HCT116 (cell line): Measurements from ENCODE around the gene CRP.
"Not testable (repeated sequence)": the region's sequence is repeated elsewhere in the genome, so short reads cannot be mapped to it uniquely, and the experiment has no call there.

Source experiments
- CEBPB ChIP-seq: IDR thresholded peaks from 2 replicates; pipeline ENCODE4 v1.6.1; 2012; ENCODE audit warnings: low read depth
- EZH2 ChIP-seq: fragments of 200-600 bp; sonication (generic); IDR thresholded peaks from 2 replicates; pipeline ENCODE4 v1.6.1; 2017; ENCODE audit warnings: antibody characterized with exemption, mixed run types
- POLR2A ChIP-seq: IDR thresholded peaks from 2 replicates; pipeline ENCODE4 v1.7.0; 2011; ENCODE audit warnings: borderline replicate concordance; ENCODE audit not compliant: insufficient read depth, insufficient read length; ENCODE audit errors: extremely low read depth
- POLR2AphosphoS5 ChIP-seq: IDR thresholded peaks from 2 replicates; pipeline ENCODE4 v1.6.1; 2011; ENCODE audit warnings: mild to moderate bottlenecking, low read depth, low read length, moderate library complexity
- RAD21 ChIP-seq: IDR thresholded peaks from 2 replicates; pipeline ENCODE4 v1.6.1; 2012; ENCODE audit warnings: low read depth, mild to moderate bottlenecking
- SRF ChIP-seq: IDR thresholded peaks from 2 replicates; pipeline ENCODE4 v1.6.1; 2012; ENCODE audit warnings: low read depth
- TCF7L2 ChIP-seq: IDR thresholded peaks from 2 replicates; pipeline ENCODE4 v1.7.0; 2011; ENCODE audit warnings: borderline replicate concordance, inconsistent platforms; ENCODE audit not compliant: insufficient read depth, insufficient read length; ENCODE audit errors: extremely low read depth
- ZBTB33 ChIP-seq: IDR thresholded peaks from 2 replicates; pipeline ENCODE4 v1.6.1; 2011; ENCODE audit warnings: mild to moderate bottlenecking, low read length, moderate library complexity; ENCODE audit not compliant: insufficient replicate concordance; ENCODE audit errors: extremely low read depth
- ZNF274 ChIP-seq: fragments of 200-500 bp; sonication (Bioruptor generic); IDR thresholded peaks from 2 replicates; pipeline ENCODE4 v1.6.1; 2014; ENCODE audit warnings: mild to moderate bottlenecking, low read depth, low read length, inconsistent platforms
- TF ChIP-seq, protein P1 (sequence below), 3 experiments: fragments of 200-600 bp in 1 of 3; sonication (generic) in 1 of 3; IDR thresholded peaks in 2 of 3; conservative IDR thresholded peaks in 1 of 3; 2 replicates each; pipeline ENCODE4 v1.5.1; 2012 to 2017; ENCODE audit warnings: low read depth in 2 of 3, low read length in 2 of 3, antibody characterized with exemption in 1 of 3, borderline replicate concordance in 1 of 3, control low read depth in 1 of 3, mild to moderate bottlenecking in 1 of 3, mixed read lengths in 1 of 3, mixed run types in 1 of 3, moderate library complexity in 1 of 3; ENCODE audit not compliant: insufficient read depth in 1 of 3
- TF ChIP-seq, protein P2 (sequence below): IDR thresholded peaks from 2 replicates; pipeline ENCODE4 v1.6.1; 2012; ENCODE audit warnings: low read depth

DNA sequence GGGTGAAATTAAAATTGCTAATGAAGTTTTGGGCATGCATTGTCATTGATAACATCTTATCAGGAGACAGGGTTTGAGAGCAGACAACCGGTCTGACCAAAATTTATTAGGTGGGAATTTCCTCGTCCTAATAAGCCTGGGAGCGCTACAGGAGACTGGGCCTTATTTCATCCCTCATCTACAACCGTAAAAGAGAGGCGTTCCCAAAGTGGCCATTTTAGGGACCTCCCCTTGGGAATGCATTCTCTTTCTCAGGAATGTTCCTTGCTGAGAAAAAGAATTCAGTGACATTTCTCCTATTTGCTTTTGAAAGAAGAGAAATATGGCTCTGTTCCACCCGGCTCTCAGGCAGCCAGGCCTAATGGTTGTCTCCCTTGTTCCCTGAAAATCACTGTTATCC lies 8.8 kb upstream of the CRP start:
- TF ChIP-seq CEBPB, RAD21, EZH2, POLR2A, ZBTB33, POLR2AphosphoS5, TCF7L2, ZNF274, SRF: not testable (repeated sequence)
- TF ChIP-seq, protein P1, sequence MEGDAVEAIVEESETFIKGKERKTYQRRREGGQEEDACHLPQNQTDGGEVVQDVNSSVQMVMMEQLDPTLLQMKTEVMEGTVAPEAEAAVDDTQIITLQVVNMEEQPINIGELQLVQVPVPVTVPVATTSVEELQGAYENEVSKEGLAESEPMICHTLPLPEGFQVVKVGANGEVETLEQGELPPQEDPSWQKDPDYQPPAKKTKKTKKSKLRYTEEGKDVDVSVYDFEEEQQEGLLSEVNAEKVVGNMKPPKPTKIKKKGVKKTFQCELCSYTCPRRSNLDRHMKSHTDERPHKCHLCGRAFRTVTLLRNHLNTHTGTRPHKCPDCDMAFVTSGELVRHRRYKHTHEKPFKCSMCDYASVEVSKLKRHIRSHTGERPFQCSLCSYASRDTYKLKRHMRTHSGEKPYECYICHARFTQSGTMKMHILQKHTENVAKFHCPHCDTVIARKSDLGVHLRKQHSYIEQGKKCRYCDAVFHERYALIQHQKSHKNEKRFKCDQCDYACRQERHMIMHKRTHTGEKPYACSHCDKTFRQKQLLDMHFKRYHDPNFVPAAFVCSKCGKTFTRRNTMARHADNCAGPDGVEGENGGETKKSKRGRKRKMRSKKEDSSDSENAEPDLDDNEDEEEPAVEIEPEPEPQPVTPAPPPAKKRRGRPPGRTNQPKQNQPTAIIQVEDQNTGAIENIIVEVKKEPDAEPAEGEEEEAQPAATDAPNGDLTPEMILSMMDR (IDR thresholded peaks at IDR 0.05 in 2 of 3, conservative IDR thresholded peaks at IDR 0.05 in 1 of 3; ENCODE audit: borderline replicate concordance in 1 of 3, insufficient read depth in 1 of 3, low read depth in 2 of 3, low read length in 2 of 3) = not testable (repeated sequence)
- TF ChIP-seq, protein P2, sequence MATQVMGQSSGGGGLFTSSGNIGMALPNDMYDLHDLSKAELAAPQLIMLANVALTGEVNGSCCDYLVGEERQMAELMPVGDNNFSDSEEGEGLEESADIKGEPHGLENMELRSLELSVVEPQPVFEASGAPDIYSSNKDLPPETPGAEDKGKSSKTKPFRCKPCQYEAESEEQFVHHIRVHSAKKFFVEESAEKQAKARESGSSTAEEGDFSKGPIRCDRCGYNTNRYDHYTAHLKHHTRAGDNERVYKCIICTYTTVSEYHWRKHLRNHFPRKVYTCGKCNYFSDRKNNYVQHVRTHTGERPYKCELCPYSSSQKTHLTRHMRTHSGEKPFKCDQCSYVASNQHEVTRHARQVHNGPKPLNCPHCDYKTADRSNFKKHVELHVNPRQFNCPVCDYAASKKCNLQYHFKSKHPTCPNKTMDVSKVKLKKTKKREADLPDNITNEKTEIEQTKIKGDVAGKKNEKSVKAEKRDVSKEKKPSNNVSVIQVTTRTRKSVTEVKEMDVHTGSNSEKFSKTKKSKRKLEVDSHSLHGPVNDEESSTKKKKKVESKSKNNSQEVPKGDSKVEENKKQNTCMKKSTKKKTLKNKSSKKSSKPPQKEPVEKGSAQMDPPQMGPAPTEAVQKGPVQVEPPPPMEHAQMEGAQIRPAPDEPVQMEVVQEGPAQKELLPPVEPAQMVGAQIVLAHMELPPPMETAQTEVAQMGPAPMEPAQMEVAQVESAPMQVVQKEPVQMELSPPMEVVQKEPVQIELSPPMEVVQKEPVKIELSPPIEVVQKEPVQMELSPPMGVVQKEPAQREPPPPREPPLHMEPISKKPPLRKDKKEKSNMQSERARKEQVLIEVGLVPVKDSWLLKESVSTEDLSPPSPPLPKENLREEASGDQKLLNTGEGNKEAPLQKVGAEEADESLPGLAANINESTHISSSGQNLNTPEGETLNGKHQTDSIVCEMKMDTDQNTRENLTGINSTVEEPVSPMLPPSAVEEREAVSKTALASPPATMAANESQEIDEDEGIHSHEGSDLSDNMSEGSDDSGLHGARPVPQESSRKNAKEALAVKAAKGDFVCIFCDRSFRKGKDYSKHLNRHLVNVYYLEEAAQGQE = not testable (repeated sequence)
